LNCaP clone FGC (cell line): ENCODE results near the gene WDFY2.

Experiments
- DNase-seq: peaks from one replicate; pipeline ENCODE4 v3.0.0-alpha.2; 2011; ENCODE audit warnings: low read depth
- H3K4me3 ChIP-seq: 2 replicates; pipeline ENCODE4 v1.5.1; 2011; ENCODE audit warnings: mild to moderate bottlenecking, low read depth, low read length, control low read depth
- TF ChIP-seq, protein P1 (sequence below): IDR thresholded peaks from 2 replicates; pipeline ENCODE4 v1.5.1; 2012; ENCODE audit warnings: mild to moderate bottlenecking; ENCODE audit not compliant: control insufficient read depth, insufficient read depth; ENCODE audit errors: extremely low read depth

Gene WDFY2

DNA sequence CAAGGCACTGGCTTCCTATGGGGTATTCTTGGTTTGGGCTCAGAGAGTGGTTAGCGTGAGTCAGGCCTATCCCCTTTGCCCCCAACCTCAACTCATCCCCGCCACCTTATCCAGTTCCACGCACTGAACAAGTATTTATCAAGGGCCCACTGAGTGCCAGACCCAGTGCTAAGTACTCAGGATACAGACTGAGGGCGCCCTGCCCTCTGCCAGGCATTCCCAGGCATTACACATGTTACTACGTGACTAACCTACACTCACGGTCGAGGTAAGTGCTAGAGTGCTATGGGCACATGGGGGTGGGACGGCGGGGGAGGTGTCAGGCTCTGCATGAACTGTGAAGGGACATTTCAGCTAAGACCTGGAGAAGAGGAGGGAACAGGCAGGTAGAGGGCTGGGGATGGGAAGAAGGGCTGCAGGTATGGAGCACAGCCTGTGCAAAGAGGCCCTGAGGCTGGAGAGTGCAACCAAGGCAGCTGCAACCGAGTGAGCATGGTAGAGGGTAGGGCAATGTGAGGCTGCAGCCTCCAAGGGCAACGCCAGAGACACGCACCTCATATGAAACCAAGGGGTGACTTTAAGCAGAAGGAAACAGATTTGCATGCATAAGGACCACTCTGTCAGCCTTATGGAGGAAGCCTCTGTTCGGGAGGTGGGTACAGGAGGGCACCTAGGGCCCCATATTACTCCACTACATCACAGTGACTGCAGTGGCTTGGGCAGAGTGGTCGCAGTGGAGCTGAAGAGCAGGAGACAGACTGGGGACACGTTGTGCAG, 197.2 kb downstream of the WDFY2 start:
- DNase-seq = no peak
- H3K4me3 ChIP-seq = no peak overlapping the region
- TF ChIP-seq, protein P1, sequence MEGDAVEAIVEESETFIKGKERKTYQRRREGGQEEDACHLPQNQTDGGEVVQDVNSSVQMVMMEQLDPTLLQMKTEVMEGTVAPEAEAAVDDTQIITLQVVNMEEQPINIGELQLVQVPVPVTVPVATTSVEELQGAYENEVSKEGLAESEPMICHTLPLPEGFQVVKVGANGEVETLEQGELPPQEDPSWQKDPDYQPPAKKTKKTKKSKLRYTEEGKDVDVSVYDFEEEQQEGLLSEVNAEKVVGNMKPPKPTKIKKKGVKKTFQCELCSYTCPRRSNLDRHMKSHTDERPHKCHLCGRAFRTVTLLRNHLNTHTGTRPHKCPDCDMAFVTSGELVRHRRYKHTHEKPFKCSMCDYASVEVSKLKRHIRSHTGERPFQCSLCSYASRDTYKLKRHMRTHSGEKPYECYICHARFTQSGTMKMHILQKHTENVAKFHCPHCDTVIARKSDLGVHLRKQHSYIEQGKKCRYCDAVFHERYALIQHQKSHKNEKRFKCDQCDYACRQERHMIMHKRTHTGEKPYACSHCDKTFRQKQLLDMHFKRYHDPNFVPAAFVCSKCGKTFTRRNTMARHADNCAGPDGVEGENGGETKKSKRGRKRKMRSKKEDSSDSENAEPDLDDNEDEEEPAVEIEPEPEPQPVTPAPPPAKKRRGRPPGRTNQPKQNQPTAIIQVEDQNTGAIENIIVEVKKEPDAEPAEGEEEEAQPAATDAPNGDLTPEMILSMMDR = peak; percentile 55

DNA sequence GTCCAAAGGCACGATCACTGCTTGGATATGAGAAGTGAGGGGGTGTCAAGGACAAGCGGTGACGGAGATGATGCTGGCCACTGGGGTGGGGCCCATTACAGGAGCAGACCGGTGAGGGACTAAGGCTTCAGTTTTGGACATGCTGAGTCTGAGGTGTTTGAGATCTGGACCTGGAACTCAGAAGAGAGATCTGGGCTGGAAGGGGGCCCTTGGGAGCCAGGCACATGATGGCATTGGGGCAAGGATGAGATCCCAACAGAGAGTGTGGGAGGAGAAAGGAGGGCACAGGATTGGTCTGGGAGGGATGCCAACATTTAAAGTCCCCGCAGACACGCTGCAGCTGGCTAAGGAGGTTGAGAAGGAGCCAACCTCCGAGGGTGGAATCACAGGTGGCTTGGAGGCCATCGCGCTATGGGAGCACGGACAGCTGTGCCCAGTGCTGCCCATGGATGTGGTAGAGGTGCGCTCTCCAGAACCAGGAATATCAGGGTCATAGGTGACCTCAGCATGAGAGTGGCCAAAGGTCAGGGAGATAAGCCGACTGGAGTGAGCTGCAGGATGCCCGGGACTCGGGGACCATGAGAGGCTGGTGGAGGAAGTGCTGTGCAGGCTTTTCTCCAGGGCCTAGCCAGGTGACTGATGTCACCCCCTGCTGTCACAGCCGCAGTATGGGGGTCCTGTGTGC, 197.9 kb downstream of the WDFY2 start:
- no peak for DNase-seq
- no peak overlapping the region for H3K4me3 ChIP-seq
- TF ChIP-seq, protein P1 = no peak

DNA sequence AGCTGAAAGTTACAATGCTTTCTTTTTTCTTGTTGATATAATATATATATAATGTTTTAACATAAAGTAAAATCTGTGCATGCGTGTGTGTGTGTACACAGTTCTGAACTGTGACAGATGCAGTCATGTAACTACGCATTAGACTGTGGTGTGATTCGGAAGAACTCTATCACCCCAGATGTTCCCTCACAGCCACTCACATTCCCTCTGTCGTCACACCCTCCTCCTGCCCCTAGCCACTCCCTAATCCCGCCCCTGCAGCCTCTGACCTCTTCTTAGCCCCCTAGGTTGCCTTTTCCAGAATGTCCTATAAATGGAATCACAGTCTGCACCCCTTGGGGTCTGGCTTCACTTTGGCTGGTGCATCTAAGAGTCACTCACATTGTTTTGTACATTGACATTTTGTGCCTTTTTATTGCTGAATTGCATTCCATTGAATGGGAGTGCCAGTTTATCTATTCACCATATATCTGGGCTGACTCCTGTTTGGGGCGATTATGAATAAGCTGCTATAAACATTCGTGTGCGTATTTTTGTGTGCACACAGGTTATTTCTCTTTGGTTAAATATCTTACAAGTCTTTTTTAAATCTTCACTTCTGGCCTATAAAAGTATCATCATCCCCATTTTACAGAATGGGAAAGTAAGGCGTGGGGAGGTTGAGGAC, 199.3 kb downstream of the WDFY2 start:
- DNase-seq = no peak
- TF ChIP-seq, protein P1 = no peak

DNA sequence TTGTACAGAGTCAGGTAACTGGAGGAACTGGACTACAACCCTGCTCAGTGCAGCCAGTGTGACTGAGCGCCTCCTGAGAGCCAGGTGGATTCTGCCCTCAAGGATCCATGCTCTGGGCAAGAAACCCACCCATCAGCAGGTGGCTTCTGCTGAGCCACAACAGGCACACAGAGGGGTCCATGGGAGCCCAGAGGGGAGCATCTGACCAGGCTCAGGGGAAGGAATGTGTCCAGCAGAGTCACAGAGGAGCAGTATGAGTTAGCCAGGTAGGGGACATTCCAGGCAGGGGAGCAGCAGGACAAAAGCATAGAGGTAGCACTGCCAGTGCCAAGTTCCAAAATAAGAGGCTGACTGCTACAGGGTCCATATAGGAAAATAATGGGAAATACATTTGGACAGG, 199.8 kb downstream of the WDFY2 start:
- TF ChIP-seq, protein P1 = no peak
- no peak overlapping the region for H3K4me3 ChIP-seq
- DNase-seq = no peak

More for the DNA sequence above, 199.3 kb downstream of the WDFY2 start:
- no peak overlapping the region for H3K4me3 ChIP-seq

DNA sequence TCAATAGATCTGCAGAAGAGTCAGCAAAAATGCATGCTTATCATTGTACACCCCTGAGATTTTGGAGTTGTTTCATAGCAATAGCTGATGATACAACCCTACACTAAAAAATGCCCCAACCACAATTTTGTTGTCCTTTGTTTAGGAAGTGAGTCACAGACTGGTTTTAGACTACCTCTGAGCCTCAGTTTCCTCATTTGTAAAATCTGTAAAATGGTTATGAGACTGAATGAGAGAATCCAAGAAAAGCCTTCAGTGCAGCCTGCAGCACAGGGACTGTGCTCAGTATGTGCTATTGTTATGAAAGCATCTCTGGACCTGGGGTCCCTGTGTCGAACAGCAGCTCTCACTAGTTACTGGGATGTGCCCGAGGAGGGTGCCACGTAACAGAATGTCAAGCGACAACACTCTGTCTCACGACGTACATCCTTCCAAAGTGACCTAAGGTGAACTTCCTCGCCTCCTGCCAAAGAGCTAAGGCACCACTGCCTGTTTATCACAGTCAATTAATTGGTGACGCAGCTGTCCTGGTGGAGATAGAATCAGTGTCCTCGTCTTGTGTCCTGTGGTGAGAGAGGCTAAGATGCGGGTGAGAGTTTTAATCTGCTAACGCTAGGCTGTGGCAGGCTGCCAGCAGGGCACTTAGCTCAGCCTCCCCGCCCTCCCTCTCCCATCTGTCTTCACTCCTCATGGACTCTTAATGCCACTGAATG, 201.6 kb downstream of the WDFY2 start:
- TF ChIP-seq, protein P1 = no peak
- DNase-seq = peak; percentile 58
- H3K4me3 ChIP-seq = no peak overlapping the region

DNA sequence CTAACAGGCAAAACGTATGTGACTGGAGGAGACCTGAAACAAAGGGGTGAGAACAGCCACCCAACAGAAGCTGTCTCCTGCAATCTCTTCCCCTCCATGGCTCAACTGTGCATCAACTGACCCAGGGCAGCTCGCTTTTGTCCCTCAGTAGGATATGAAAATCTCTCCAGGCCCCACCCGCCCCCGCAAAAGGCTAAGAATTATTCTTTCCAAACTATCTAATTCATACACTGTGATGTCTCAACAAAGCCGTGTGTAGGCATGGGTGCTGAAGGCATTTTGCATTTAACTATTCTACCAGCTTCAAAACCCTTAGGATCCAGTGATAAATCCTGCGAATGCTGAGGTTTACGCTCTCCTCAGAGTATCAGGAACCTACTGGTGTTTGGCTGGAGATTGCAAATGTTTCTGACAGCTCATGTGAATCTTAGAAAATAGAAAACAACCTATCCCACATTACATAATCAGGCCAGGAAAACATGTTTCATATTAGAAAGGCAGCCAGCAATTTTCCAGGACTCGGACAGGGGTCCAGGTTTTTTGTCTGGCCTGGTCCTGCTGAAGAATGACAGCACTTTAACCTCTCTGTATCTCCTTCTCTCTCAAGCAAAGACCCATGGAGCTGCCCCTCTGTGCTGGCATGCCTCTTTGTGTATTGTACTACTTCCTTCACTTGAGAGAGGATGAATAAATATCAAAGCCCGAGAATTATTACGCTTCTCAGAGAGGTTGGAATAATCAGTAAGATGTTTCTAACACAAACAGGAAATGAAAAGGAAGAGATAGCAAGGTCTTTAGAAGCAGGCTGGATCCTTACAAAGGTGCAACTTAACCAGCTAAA, 202.4 kb downstream of the WDFY2 start:
- no peak overlapping the region for H3K4me3 ChIP-seq
- TF ChIP-seq, protein P1 = no peak
- DNase-seq = no peak
